Stimulated activated CD8-positive, alpha-beta memory T cell treated with anti-CD3 and anti-CD28 coated beads, Interleukin-15, amount 100 ng/mL, for 4 hours (primary cell): ENCODE results near the gene IL1R2.
"Not testable (repeated sequence)": the region's sequence is repeated elsewhere in the genome, so short reads cannot be mapped to it uniquely, and the experiment has no call there.

ENCODE experiments used
- DNase-seq, 2 donors: peaks; one replicate each; pipeline ENCODE4 v3.0.0-alpha.2; 2020; ENCODE audit warnings: low read depth in 2 of 2

Gene IL1R2

DNA sequence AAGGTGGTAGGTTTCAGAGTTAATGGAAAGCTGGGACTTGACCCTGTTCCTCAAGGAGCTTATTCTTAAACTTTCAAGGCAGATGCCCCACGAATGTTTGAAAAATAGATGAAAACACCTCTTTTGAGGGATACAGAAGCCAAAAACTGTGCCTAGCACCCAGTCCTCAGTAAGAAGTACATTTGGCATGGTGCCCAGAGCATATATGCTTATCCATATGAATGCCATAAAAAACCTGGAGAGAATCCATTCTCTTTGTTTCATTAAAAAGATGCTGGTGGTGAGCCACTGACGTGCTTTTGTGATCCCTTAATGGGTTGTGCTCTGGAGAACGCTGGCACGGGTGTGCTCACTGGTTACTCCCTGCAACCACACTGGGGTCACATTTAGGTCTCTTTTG lies 69.0 kb downstream of the IL1R2 start:
- no peak for DNase-seq

- DNase-seq = no peak
These were observed 69.5 kb downstream of the IL1R2 start for GRCh38 chr2:102061286-102061699.

DNA sequence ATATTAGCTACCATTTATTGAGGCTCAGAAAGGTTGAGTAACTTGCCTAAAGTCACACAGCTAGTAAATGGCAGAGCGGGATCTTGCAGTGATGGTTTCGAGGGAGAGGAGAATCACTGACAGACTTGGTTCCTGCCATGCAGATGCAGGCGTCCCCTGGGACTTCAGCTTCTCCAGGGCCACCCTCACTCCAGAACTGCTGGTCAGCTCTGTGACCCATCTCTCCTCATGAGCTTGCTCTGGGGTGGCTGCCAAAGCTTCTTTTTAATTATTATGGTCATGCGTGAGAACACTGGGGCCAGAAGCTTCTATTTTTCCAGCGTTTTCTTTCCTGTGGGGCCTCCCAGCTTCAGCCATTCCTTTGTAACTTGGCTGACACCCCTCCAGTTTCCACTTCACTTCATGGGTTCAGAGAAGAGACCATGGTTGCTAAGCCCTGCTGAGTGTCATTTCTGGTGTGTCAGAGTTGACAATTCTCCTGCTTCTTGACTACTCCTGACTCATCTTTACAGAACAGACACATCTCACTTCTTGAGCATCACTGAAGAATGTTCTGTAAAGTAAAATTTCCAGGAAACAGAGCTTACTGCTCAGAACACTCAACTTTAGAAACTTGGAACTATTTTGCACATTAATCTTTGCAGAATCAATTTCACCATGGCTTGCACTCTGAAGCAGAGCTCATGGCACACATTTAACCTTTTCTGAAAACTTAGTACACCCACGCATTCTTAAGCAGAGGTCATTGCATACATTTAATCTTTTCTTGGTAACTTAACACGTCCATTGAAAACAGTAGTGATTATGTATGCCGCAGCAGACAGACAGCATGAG lies 70.4 kb downstream of the IL1R2 start:
- DNase-seq = no peak

- DNase-seq = no peak
These were observed 71.0 kb downstream of the IL1R2 start for GRCh38 chr2:102062802-102063201.

DNA sequence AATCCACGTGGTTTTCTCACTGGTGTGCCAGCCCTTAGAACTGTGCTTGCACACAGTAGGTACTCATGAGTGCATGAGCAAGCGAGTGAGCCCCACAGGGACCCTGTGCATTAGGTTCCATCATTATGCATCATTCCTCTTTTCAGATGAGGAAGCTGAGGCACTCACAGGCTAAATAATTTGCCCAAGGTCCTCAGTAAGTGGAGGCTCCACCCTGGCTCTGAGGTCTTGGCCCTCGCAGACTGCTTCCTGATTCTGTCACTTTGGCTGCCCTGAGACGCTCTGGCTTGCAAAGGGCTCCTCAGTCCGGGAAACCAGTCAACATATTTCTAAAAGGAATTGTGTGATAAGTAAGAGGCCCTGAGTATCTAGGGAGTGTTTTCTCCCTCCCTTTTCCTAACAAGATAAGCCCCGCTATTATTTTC lies 71.7 kb downstream of the IL1R2 start:
- no peak for DNase-seq

DNA sequence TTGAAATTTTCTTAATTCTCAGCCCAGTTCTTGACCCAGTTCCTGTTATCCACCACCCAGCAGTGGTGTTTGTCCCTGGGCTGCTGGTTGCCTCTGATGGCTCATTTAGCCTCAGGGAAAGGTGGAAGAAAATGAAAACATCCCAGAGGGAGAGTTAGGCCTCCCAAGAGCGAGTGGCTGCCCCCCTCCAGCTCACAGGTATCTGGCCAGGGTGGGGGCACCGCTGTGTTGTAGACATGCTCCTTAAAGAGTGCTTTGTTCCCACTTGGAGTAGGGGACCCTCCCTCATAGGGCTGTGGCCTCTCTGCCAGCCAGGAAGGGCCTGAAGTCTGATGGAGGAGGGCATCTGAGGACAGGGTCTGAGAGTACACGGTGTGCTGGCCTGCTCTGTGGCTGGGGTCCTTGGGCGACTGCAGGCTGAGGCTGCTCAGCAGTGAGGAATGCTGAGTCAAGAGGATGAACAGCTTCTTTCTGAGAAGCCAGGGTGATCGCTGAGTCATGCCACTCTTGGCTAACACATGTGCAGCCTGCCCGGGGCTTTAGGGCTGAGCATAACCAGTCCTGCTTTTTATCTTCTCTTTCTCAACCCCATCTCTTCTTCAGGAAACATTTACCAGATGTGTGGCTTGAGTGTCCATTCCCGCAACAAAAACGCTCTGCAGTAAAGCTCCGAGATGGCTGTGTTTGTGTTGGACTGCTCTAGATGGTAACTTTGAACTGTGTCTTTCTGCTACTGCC lies 72.3 kb downstream of the IL1R2 start:
- DNase-seq = no peak

GRCh38 chr2:102064679-102065674 lies 73.2 kb downstream of the IL1R2 start:
- DNase-seq = no peak

DNA sequence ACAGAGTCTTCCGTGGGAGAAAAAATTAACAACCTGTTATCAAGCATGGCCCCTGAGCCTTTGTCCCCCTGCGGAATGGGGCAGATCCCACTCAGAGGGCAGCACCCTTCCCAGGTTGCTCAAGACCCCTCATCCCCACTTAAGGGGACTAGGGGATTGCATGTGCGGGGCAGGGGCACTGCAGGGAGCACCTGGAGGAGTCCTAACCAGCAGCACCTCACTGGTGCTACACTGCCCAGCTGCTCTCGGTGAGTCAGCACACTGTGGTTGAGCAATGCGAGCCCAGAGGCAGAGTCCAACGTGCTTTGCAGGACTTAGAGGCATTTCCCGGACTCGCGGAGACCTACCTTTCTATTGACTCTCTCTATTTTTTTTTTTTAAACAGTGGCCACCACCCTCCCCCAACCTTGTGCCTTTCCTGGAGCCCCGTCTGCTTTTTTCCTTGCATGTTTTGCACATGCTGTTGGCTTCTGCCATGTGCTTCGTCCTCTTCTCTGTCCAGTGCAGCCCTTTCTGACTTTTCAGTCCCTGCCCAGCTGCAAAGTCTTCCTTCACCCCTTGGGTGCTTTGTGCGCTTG lies 74.0 kb downstream of the IL1R2 start:
- no peak for DNase-seq

DNA sequence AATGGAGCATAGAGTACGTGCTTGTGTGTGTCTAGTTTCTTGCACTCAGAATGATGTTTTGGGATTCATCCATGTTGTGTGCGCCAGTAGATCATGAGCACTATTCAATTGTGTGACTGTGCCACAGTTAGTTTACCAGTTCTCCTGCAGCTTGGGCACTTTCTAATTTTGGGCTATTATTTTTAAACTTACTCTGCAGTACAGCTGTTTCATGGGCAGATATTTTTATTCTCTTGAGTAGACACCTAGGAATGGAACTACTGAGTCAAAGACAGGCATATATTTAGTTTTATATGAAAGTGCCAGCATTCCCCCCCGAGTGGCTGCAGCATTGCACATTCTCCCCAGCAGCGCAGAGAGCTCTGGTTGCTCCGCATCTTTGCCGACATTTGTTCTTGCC lies 74.8 kb downstream of the IL1R2 start:
- DNase-seq = no peak

GRCh38 chr2:102068126-102068525 lies 76.4 kb downstream of the IL1R2 start:
- not testable (repeated sequence) for DNase-seq

DNA sequence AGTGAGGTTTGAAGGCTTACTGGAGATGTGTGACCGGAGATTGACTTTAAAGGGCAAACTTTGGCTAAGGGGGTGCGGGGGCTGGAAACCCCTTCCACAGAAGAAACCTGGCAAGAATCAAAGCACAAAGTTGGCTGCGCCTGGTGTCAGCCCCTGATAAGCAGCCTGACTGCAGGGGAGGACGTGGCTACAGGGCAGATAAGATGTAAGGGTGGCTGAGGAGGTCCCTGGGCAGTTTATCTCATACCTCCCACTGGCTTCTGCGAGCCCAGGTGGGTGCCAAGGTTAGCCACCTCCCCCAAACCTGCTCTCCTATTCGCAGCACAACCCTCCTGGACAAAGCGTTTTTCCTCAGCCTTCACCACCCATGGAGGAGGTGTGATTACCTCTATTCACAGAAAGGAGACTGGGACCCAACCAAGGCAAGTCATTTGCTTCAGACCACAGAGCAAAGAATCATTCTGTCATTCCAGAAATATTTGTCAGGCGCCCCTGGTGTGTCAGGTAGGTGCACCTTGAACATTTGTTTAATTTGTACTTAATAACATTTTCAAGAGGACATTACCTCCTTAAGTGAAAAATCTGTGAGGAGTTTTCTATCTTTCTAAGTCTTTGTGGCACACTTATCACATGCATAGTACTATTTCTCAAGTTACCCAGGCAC lies 77.7 kb downstream of the IL1R2 start:
- no peak for DNase-seq

DNA sequence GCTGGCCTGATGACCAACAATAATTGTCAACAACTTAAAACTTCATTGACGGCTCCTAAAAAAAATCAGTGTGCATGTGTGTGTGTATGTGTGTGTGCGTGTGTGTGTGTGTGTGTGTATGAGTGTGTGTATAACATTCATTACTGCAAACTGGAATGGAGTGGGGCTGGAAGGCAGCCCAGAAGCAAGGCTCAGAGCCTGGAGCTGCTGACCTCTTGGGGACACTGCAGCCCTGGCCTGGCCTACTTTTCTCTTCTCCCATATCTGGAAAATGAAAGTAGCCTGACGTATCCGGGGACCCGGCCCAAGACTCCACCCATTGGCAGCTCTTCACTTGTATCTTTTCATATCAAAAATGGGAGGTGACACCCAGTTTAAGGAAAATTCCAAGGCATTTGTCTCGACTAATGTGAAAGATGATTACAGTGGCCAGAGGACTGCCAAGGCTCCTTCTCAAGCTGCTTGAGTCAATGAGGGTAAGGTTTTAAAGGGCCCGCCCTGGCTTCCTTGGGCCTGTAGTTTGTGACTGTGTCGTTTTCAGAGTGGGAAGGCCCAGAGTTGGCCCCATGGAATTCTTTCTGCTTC lies 78.4 kb downstream of the IL1R2 start:
- no peak for DNase-seq

- no peak for DNase-seq
These were observed 81.0 kb downstream of the IL1R2 start for GRCh38 chr2:102072741-102073140.

GRCh38 chr2:102073168-102073724 lies 81.5 kb downstream of the IL1R2 start:
- DNase-seq = no peak

GRCh38 chr2:102074152-102074783 lies 82.5 kb downstream of the IL1R2 start:
- DNase-seq = no peak

- no peak for DNase-seq
These were observed 83.7 kb downstream of the IL1R2 start for GRCh38 chr2:102075479-102075878.

- DNase-seq = no peak
These were observed 84.8 kb downstream of the IL1R2 start for GRCh38 chr2:102076512-102076911.
